Measurements from ENCODE around the gene PHF23. TPM values are rescaled to one million over a fixed set of nuclear protein-coding genes. Genes with fewer than 3 reads are reported as not detected.

Gene PHF23
- total RNA-seq, 1 donor from 2014 or later = 78.0 TPM

DNA sequence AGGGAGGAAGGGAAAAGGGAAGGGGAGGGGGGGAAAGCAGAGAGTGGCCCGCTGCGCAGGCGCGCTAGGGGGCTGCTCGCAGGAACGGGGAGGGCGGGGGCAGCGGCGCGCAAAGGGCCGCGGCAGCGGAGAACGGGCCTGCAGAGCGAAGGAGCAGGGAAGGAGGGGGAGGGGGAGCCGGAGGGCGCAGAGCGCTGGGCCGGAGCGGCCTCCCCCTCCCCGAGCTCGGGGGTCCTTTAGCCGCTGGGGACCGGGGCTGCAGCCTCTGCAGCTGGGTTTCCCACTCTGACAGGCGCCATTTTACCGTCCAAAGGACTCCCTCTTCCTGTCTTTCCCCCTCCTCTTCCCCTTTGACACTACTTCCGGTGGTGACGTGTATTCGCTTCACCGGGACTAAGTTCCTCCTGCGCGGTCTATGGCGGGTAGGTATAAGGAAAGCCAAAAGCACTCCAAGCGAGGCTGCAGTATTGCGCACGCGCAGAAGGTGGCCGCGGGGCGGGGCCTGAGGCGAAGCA is 12.5 kb upstream of the PHF23 start, which contains the start of gene CTDNEP1:
Gene CTDNEP1, minus strand, starts transcription at position 74 of the 515 bp plus-strand sequence. CDS start 438 bp downstream, outside the sequence.
- peak within 1 kb of the TSS; percentile 85 for H2AFZ ChIP-seq (ENCODE audit: low read depth, low read length)
- Mint-ChIP-seq H3K36me3 (ENCODE audit: low read depth, unreplicated experiment) (peaks cover 8% of the 10 kb centered on the region), H3K27me3 (ENCODE audit: low read depth, unreplicated experiment) (no peaks in the 10 kb centered on the region), H3K4me3 (ENCODE audit: unreplicated experiment) (peak within 1 kb of the TSS; percentile 98), H3K27ac (ENCODE audit: unreplicated experiment) (peak within 1 kb of the TSS; percentile 100), H3K4me1 (ENCODE audit: low read depth, unreplicated experiment) (peaks cover 25% of the 10 kb centered on the region), H3K9me3 (ENCODE audit: unreplicated experiment) (no peaks in the 10 kb centered on the region)
- TF ChIP-seq EZH2 (IDR thresholded peaks at IDR 0.05; ENCODE audit: insufficient read depth, low read length) = no peak
- TF ChIP-seq, protein P1, sequence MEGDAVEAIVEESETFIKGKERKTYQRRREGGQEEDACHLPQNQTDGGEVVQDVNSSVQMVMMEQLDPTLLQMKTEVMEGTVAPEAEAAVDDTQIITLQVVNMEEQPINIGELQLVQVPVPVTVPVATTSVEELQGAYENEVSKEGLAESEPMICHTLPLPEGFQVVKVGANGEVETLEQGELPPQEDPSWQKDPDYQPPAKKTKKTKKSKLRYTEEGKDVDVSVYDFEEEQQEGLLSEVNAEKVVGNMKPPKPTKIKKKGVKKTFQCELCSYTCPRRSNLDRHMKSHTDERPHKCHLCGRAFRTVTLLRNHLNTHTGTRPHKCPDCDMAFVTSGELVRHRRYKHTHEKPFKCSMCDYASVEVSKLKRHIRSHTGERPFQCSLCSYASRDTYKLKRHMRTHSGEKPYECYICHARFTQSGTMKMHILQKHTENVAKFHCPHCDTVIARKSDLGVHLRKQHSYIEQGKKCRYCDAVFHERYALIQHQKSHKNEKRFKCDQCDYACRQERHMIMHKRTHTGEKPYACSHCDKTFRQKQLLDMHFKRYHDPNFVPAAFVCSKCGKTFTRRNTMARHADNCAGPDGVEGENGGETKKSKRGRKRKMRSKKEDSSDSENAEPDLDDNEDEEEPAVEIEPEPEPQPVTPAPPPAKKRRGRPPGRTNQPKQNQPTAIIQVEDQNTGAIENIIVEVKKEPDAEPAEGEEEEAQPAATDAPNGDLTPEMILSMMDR (IDR thresholded peaks at IDR 0.05; ENCODE audit: insufficient read depth, low read depth, low read length) = no peak
- H3K4me3 ChIP-seq (ENCODE audit: insufficient read depth, low read depth, low read length) = peak within 1 kb of the TSS; percentile 84
- H3K9me3 ChIP-seq (ENCODE audit: insufficient read depth, low read depth, low read length) = no peaks in the 10 kb centered on the region
- peaks cover 63% of the 10 kb centered on the region for H3K79me2 ChIP-seq (ENCODE audit: insufficient read depth, low read length)
- H4K20me1 ChIP-seq (ENCODE audit: insufficient read depth, low read length) = peaks cover 25% of the 10 kb centered on the region
- H3K27me3 ChIP-seq (ENCODE audit: insufficient read depth, low read length) = no peaks in the 10 kb centered on the region
- FAIRE-seq (peak; percentile 34), DNase-seq (ENCODE audit: low read depth) (peak; percentile 99)
- peak within 1 kb of the TSS; percentile 99 for H3K27ac ChIP-seq (ENCODE audit: low read depth, low read length)
- peaks cover 15% of the 10 kb centered on the region for H3K4me1 ChIP-seq (ENCODE audit: insufficient read depth, low read length)
- peak within 1 kb of the TSS; percentile 95 for H3K4me2 ChIP-seq (ENCODE audit: low read length)
- H3K36me3 ChIP-seq (ENCODE audit: insufficient read depth, low read length) = peaks cover 11% of the 10 kb centered on the region
- peak within 1 kb of the TSS; percentile 97 for H3K9ac ChIP-seq (ENCODE audit: low read length)

DNA sequence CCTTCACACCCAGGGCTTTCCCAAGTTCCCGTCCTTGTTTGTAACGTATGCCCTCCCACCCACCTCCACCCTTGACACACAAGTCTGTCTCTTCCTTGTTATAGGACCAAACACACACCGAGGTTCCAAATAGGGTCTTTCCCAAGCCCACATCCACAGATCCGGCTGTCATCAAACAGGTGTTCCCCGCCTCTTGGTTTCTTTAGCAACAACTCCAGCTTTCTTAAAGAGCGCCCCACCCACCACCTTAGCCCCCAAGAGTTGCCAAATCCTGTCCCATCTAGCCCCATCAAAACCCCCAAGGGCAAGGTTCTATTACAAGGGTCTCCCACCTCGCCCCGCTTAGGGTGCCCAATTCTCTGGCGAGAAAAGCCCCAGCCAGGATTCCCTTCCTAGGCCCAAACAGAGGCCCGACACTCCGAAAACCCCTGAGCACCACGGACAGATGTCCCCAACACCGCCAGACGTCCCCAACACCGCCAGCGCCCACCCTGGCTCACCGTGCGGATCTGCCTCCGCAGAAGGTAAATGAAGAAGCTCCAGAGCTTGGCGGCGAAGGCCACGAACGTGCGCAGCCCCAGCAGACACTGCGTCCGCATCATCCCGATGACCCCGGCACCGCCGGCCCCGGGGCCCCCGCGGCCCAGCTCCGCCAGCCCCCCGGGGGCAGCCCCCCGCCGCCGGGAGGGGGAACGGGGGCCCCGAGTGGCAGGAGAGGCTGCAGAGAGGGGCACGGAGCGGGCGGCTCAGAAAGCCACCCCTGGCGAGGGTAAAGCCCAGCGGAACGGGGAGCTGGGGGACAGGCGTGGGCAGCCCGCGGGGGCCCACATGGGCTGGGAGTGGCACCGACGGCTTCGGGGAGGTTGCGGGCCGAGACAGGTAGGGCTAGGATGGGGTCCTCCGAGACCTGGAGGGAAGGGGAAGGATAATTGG is 11.7 kb upstream of the PHF23 start:
- Histone ChIP-seq H3K4me2 (ENCODE audit: low read length) (peak overlapping the region; percentile 95), H3K27ac (ENCODE audit: low read depth, low read length) (peak overlapping the region; percentile 99), H3K36me3 (ENCODE audit: insufficient read depth, low read length) (peaks cover 15% of the 10 kb centered on the region), H3K9ac (ENCODE audit: low read length) (peak overlapping the region; percentile 97), H3K4me1 (ENCODE audit: insufficient read depth, low read length) (peaks cover 15% of the 10 kb centered on the region), H4K20me1 (ENCODE audit: insufficient read depth, low read length) (peaks cover 32% of the 10 kb centered on the region), H3K4me3 (ENCODE audit: insufficient read depth, low read depth, low read length) (peak overlapping the region; percentile 84), H3K79me2 (ENCODE audit: insufficient read depth, low read length) (peaks cover 70% of the 10 kb centered on the region), H3K9me3 (ENCODE audit: insufficient read depth, low read depth, low read length) (no peaks in the 10 kb centered on the region), H3K27me3 (ENCODE audit: insufficient read depth, low read length) (no peaks in the 10 kb centered on the region), H2AFZ (ENCODE audit: low read depth, low read length) (peak overlapping the region; percentile 65)
- peak overlapping the region; percentile 99 for H3K27ac Mint-ChIP-seq (ENCODE audit: unreplicated experiment)
- H3K4me3 Mint-ChIP-seq (ENCODE audit: unreplicated experiment) = peak overlapping the region; percentile 98
- H3K36me3 Mint-ChIP-seq (ENCODE audit: low read depth, unreplicated experiment) = peaks cover 7% of the 10 kb centered on the region
- no peak for TF ChIP-seq EZH2 (IDR thresholded peaks at IDR 0.05; ENCODE audit: insufficient read depth, low read length)
- TF ChIP-seq, protein P1 (IDR thresholded peaks at IDR 0.05; ENCODE audit: insufficient read depth, low read depth, low read length) = no peak
- no peaks in the 10 kb centered on the region for H3K9me3 Mint-ChIP-seq (ENCODE audit: unreplicated experiment)
- no peaks in the 10 kb centered on the region for H3K27me3 Mint-ChIP-seq (ENCODE audit: low read depth, unreplicated experiment)
- FAIRE-seq (no peak), DNase-seq (ENCODE audit: low read depth) (no peak)
- H3K4me1 Mint-ChIP-seq (ENCODE audit: low read depth, unreplicated experiment) = peaks cover 25% of the 10 kb centered on the region
